ENCODE results near the gene RFPL2.

DNA sequence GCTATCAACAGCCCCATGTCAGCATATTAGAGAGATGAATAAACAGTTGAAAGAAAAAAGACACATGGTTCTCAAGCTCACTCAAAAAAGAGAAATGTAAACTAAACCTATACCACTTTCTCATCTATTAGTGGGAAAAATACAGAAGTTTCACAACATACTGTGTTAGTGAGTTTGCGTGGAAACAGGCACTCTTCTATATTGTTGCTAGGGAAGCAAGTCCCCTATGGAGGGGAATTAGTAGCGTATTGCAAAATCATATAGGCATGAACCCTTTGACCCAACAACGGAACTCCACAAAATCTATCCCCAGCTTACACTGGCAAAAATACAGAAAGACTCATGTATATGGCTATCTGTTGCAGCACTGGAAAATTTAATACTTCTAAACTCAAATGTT is 14.2 kb upstream of the RFPL2 start:
- TF ChIP-seq, protein P1, sequence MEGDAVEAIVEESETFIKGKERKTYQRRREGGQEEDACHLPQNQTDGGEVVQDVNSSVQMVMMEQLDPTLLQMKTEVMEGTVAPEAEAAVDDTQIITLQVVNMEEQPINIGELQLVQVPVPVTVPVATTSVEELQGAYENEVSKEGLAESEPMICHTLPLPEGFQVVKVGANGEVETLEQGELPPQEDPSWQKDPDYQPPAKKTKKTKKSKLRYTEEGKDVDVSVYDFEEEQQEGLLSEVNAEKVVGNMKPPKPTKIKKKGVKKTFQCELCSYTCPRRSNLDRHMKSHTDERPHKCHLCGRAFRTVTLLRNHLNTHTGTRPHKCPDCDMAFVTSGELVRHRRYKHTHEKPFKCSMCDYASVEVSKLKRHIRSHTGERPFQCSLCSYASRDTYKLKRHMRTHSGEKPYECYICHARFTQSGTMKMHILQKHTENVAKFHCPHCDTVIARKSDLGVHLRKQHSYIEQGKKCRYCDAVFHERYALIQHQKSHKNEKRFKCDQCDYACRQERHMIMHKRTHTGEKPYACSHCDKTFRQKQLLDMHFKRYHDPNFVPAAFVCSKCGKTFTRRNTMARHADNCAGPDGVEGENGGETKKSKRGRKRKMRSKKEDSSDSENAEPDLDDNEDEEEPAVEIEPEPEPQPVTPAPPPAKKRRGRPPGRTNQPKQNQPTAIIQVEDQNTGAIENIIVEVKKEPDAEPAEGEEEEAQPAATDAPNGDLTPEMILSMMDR (IDR thresholded peaks at IDR 0.05), result no peak
- no peak for TF ChIP-seq POLR2A (IDR thresholded peaks at IDR 0.05)

Data from lower leg skin (tissue), 3 donors.